ENCODE measurements around the gene TBC1D21.
A peak's percentile ranks its signal among the peaks of the same experiment; 100 is the strongest.

Gene TBC1D21

DNA sequence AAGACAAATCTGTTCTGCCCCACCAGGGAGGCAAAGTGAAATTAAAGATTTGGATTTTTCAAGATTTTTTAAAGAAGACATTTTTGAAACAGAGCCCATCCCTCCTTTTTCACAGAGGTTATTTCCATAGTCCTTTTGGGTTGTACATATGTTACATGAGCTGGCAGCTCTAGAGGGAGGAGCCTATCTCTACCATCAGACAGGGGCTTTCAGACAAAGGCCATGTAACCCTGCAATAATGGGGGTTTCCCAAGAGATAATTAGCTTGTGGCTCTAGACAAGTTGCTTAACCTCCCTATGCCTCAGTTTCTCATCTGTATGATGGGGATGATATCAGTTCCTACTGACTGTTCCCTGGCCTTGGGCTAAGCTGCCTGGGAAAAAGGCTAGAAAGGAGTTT is 8.0 kb upstream of the TBC1D21 start:
- DNase-seq: no peak

- DNase-seq: no peak
These were observed 7.5 kb upstream of the TBC1D21 start for GRCh38 chr15:73865904-73866303.

- DNase-seq: no peak
These were observed 6.9 kb upstream of the TBC1D21 start for GRCh38 chr15:73866481-73866880.

DNA sequence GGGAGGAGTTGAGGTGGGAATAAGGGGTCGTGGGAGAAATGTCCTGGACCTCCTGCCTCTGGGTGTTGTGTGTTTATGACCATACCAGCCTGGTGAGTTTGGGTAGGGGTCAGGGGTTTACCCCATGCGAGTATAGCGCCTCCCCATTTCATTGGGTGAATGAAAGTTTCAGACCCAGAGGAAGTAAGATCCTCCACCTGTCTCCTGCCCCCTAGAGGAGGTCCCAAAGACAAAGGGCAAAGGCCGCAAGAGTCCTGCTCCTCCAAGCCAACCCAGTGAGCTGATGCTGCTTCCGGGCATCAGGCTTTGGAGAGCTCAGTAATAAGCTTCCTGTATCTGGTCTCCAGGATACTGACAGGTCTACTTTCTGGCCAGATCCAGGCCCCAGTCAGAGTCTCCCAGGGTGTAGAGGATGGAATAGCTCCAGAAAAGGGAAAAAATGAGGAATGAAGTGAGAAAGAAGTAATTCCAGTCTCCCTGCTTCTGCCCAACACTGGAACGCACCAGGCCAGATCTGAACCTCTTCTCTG is 6.4 kb upstream of the TBC1D21 start:
- DNase-seq: no peak

DNA sequence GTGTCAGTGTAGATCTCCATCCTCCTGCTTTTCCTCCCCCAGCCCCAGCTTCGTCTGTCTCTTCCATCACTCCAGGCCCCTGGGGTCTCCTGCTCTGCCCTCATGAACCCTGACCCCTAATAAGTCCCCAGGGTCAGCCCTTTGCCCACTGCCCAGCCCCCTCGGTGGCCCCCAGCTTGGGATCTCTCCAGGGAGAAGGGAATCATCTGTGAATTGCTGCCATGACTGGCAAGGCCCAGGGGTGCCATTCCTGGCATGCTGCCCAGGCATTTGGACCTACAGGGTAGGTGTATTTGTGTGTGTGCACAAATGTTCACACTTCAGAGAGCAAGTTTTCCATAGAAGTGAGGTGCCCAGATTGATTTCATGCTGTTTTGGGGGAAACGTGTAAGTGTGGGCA is 5.9 kb upstream of the TBC1D21 start:
- no peak for DNase-seq

GRCh38 chr15:73867956-73868355 is 5.4 kb upstream of the TBC1D21 start:
- DNase-seq: no peak

DNA sequence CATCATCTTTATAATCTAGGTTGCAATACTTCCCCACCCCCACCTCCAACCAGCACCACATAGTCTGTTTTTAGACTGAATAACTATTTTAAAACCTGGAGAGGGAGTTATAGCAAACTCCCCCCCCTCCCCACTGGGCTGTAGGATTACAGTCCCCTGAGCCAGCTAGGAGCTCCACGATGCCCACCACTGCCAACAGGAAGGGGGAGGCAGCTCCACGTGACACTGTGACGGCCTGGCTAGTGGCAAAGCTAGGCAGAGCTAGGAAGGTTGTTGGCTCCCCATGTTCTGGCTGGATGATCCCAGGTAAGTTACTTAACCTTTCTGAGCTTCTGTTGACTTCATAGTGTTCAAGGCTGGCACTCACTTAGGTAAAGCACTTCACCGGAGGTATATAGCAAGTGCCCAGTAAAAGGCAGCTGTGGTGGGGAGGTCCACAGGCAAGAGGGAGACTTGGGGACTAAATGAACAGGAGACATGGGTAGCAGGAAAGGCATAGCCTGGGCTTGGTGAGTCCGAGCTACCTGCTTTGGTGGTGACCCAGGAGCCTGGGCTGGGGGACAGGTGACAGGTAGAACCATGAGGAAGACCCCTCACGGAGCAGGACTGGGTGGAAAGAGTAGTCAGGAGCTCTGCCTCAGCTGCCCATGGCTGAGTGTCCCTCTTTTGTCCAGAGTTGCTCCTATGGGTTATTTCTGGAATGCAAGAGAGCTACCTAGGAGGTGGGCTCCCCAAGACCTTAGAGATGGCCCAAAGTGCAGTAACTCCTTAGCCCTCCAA is 4.0 kb upstream of the TBC1D21 start:
- no peak for DNase-seq

- no peak for DNase-seq
These were observed 2.5 kb upstream of the TBC1D21 start for GRCh38 chr15:73870700-73871408.

- DNase-seq: no peak
These were observed 1.0 kb upstream of the TBC1D21 start for GRCh38 chr15:73872346-73872745.

GRCh38 chr15:73873889-73874511 is 636 bp downstream of the TBC1D21 start:
- DNase-seq: peak; percentile 41

DNA sequence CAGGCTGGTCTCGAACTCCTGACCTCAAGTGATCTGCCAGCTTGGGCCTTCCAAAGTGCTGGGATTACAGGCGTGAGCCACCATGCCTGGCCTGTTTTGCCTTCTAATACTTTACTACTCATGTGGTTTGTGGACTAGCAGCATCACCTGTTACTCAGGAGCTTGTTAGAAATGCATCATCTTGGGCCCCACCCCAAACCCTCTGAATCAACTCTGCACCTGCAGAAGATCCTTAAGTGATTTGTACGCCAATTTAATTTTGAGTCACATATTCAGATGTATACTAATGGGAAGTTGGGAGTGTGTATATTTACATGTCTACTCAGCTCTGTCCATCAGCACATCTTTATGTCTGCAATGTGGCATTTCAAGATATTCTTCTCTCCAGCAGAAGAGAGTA is 6.1 kb downstream of the TBC1D21 start:
- no peak for DNase-seq

DNA sequence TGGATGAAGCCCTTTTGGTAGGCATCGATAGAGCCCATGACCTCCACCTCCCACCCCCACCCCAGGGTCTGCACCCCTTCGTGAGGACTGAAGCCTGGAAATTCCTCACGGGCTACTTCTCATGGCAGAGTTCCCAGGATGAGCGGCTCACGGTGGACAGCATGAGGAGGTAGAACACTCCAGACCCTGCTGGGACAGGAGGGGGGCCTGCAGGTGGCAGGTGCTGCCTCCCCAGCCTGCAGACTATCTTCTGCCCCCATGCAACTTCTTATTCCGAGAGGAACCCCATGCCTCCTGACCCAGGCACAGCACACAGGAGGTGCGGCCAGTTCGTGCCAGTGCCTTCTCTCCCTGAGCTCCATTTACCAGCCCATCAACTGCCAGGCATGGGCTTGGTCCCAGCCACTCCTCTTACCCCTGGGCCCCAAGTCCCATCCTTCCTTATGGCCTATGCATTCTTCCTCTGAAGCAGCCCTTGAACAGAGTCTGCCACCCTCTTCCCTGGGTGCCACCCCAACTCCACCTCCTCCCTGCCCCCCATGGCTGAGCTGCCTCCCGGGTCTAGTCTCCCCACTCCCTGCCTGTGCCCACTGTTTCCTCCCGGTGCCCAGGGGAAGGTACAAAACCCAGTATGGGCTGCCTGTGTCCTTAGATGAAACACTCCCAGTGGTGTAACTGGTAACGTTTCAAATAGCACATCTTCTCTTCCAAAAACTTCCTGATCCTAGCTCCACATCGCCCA is 8.4 kb downstream of the TBC1D21 start:
- no peak for DNase-seq

DNA sequence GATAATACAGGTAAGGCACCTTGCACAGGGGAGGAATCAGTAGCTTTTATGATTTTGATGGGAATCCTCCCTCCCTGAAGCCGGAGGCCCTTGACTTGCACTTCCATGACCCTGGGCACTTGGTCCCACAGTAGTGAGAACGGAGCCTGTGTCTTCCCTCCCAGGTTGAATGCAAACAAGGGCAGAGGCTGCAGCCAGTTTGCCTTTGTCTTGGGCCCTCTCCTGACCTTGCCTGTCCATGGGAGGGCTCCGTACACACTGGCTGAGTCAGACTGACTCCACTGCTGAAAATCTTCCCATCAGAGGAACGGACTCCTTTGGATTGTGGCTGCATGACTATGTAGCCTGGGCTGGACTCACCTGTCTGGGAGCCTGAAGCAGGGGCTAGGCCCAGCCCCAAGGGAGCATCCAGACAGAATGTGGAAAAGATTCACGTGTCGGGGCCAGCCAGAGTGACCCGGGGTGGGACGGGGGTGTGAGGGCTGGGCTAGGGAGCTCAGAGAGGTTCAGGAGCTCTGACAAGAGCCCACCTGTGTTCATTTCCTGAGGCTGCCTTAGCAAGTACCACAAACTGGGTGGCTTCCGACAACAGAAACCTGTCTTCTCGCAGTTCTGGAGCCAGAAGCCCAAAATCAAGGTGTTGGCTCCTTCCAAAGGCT is 9.5 kb downstream of the TBC1D21 start:
- DNase-seq: no peak

GRCh38 chr15:73884159-73884558 is 10.8 kb downstream of the TBC1D21 start:
- no peak for DNase-seq

GRCh38 chr15:73885954-73886700 is 12.8 kb downstream of the TBC1D21 start:
- DNase-seq: no peak

DNA sequence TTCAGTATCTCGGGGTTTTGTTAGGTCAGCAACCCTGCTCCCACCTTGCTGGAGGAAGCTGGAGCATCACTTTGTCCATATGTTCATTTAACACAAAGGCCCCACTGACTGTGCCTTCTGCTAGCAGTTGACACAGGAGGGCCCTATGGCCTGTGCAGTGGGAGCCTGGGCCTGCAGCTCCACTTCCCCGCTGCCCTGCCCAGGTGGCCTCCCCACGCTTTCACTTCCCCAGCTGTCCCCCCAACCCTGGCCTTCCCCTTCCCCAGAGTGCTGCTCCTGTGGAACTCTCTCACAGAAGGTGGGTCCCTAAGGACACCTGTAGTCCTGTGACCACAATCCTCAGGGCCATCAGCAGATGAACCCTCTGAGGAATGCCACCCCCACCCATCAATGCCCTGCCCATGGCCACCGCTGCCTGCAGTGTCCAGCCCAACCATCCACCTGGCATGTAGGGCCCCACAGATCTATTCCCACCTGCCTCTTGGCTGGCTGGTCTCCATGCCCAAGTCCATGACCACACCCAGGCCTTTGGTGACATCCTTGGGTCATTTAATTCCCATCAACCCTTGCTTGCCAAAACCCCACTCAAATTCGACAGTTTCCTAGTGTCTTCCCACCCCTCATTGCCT is 13.5 kb downstream of the TBC1D21 start:
- no peak for DNase-seq

GRCh38 chr15:73887481-73887880 is 14.1 kb downstream of the TBC1D21 start:
- DNase-seq: no peak

- DNase-seq: no peak
These were observed 15.1 kb downstream of the TBC1D21 start for GRCh38 chr15:73888224-73889041.

- no peak for DNase-seq
These were observed 15.8 kb downstream of the TBC1D21 start for GRCh38 chr15:73889053-73889761.

DNA sequence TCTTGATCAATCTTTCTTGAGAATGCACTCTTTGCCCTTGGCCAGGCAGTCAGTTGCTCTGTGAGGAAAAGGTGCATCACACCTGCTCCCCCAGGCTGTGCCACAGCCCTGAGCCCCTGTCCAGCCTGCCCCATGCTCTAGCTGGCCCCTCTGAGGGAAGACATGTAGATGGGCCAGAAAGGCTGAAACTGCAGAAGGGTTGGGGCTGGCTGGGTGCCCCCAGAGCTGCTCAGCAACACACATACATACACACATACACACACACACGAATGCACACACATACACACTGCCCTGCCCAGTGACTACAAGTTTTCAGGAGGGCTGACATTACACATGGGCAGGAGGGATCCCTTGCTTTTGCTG is 16.4 kb downstream of the TBC1D21 start:
- DNase-seq: no peak
